ENCODE data around the gene CLEC16A. TPM values are rescaled to one million over a fixed set of nuclear protein-coding genes. Genes with fewer than 3 reads are reported as not detected.

The CLEC16A gene
- total RNA-seq, 4 donors from 2014 or later, result 29.5 to 58.8 (median 48.4) TPM

DNA sequence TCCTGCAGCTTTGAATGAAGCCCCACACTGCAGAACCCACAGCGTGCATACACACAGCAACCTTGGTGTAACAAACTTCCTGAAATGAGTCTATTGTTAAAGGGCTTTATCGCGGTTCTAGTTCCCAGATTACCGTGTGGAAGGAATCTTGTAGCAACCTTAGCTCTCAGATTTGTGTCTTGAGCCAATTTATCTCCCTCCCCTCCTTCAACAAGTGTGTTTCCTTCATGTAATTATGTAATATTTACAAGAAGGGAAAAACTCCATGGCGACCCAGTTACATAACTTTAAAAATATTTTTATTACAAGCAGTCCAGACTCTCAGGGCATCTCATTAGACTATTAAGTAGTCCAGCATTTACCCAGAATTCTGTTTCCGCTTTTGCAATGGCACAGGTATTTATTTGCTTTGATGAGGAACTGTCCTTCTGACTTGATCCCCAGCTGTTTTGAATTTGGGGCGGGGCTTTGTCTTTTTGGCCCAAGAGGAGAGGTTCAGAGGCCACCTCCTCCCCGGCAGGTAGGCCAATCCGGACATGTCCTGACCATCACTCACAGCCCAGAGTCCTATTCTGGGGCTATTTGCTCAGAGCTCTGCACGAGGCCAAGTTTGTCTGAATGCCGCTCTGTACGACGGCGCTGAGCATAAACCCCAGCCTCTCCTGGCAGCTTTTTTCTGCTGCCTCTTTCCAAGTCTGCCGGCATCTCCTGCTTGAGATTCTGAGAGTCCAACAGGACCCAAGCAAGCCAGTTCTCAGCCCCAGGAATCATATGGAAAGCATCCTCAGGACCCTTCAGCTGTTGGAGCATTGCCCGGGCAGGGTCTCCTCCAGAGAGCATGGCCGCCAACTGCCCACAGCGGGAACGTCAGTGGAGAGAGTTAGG is 35.6 kb downstream of the CLEC16A start:
- Histone ChIP-seq H3K4me3 (replicated peaks in 1 of 3) (no peak overlapping the region), H3K9me3 (no peaks in the 10 kb centered on the region), H3K27ac (no peak overlapping the region), H3K4me1 (peaks cover 0 to 9% of the 10 kb centered on the region in 2 donors), H3K27me3 (no peaks in the 10 kb centered on the region), H3K36me3 (peaks cover 12 to 25% of the 10 kb centered on the region in 2 donors)
- DNase-seq, result no peak
- 65 to 84% methylated on average over 18 to 19 of the region's 19 CpGs for WGBS, 2 donors
- no peak for TF ChIP-seq POLR2A (IDR thresholded peaks at IDR 0.05)
- TF ChIP-seq, protein P1, sequence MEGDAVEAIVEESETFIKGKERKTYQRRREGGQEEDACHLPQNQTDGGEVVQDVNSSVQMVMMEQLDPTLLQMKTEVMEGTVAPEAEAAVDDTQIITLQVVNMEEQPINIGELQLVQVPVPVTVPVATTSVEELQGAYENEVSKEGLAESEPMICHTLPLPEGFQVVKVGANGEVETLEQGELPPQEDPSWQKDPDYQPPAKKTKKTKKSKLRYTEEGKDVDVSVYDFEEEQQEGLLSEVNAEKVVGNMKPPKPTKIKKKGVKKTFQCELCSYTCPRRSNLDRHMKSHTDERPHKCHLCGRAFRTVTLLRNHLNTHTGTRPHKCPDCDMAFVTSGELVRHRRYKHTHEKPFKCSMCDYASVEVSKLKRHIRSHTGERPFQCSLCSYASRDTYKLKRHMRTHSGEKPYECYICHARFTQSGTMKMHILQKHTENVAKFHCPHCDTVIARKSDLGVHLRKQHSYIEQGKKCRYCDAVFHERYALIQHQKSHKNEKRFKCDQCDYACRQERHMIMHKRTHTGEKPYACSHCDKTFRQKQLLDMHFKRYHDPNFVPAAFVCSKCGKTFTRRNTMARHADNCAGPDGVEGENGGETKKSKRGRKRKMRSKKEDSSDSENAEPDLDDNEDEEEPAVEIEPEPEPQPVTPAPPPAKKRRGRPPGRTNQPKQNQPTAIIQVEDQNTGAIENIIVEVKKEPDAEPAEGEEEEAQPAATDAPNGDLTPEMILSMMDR (IDR thresholded peaks at IDR 0.05), result no peak
- intact Hi-C loops (cut with DNase I), result no loop called here

DNA sequence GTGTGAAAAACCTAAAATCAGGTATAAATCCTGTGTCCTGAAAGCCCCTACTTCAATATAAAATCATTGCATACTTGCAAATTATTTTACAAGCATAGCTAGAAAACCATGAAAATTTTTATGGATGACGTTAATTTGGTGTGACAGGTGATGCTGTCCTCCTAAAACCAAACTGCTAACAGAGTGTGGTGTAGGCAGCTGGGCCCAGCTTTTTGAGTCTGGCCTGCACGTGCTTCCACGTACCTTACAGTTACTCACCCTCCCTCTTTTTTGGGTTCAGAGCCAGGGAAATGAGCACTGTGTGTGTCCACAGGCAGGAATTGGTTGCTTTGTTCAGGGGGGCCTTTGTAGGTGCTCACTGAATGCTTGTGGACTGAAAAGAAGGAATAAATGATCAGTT is 36.4 kb downstream of the CLEC16A start:
- Histone ChIP-seq H3K27ac (no peak overlapping the region), H3K27me3 (no peaks in the 10 kb centered on the region), H3K4me3 (replicated peaks in 1 of 3) (no peak overlapping the region), H3K9me3 (no peaks in the 10 kb centered on the region), H3K4me1 (peaks cover 0 to 9% of the 10 kb centered on the region in 2 donors), H3K36me3 (peaks cover 12 to 25% of the 10 kb centered on the region in 2 donors)
- no peak for DNase-seq
- TF ChIP-seq, protein P1 (IDR thresholded peaks at IDR 0.05), result no peak
- TF ChIP-seq POLR2A (IDR thresholded peaks at IDR 0.05), result no peak
- intact Hi-C loops (cut with DNase I), result no loop called here
- 86 to 93% methylated on average over 3 of the region's 3 CpGs for WGBS, 2 donors

DNA sequence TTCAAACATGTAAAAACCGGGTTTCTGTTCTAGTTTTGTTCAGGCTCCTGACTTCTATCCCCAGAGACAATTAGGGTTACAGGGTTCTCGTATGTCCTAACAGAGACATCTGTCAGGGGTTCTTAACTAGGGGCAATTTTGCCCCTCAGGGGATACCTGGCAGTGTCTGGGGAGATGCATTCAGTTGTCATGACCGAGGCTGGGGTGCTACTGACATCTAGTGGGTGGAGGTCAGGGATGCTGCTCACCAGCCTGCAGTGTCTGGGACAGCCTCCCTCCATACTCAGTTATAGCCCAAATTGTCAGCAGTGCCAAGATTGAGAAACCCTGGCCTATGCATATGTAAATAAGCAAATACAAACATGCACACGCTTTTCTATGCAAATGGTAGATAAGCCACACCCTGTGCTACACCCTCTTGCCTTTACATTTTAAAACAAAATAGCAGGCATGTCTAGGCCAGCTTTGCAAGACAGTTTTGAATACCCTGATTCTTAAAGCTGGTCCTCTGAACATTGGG is 37.4 kb downstream of the CLEC16A start:
- Histone ChIP-seq H3K4me1 (peaks cover 0 to 9% of the 10 kb centered on the region in 2 donors), H3K36me3 (peaks cover 12 to 25% of the 10 kb centered on the region in 2 donors), H3K27ac (no peak overlapping the region), H3K4me3 (replicated peaks in 1 of 3) (no peak overlapping the region), H3K9me3 (no peaks in the 10 kb centered on the region), H3K27me3 (no peaks in the 10 kb centered on the region)
- whole genome bisulfite sequencing, 2 donors, result 88 to 94% methylated on average over 4 of the region's 4 CpGs
- intact Hi-C loops (cut with DNase I), result no loop called here
- DNase-seq, result no peak
- TF ChIP-seq POLR2A (IDR thresholded peaks at IDR 0.05), result no peak
- TF ChIP-seq, protein P1 (IDR thresholded peaks at IDR 0.05), result peak in 1 of 6 experiments; percentile 17

DNA sequence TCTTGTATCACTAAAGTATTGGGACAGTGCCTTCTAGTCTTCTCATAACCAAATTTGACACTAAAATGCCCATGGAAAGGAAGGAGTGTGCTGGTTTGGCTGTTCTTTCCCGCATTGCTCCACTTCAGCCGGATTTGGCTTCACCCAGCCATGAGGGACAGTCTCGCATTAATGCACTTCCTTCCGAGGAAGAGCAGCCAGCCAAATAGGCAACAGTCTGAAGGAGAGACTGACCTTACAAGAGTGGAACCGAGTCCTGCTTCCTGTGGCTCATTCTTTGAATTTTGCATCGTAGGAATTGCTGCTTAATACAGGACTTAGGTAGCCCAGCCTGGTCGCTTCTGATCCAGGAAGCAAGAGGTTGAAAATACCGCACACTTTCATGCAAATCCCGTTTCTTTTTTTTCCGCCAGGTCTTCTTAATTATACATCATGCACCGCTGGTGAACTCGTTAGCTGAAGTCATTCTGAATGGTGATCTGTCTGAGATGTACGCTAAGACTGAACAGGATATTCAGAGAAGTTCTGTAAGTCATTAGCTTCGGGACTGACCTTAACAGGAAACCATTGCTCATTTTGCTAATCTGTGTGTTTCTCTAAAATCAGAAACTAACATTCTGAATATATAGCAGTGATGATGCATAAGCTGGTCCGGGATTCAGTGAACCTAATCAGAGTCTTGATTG is 38.2 kb downstream of the CLEC16A start:
- peaks cover 0 to 9% of the 10 kb centered on the region in 2 donors for H3K4me1 ChIP-seq
- H3K27me3 ChIP-seq, result no peaks in the 10 kb centered on the region
- intact Hi-C loops (cut with DNase I), result no loop called here
- H3K27ac ChIP-seq, result no peak overlapping the region
- no peaks in the 10 kb centered on the region for H3K9me3 ChIP-seq
- 72 to 74% methylated on average over 15 of the region's 15 CpGs for WGBS, 2 donors
- peak in 1 of 2 donors; percentile 53 for DNase-seq
- peaks cover 10 to 21% of the 10 kb centered on the region in 2 donors for H3K36me3 ChIP-seq
- no peak overlapping the region for H3K4me3 ChIP-seq (replicated peaks in 1 of 3)
- no peak for TF ChIP-seq POLR2A (IDR thresholded peaks at IDR 0.05)
- TF ChIP-seq, protein P1 (IDR thresholded peaks at IDR 0.05), result no peak

Data from thyroid gland (tissue), 4 donors.